Pulmonary artery endothelial cell (primary cell): ENCODE data around the gene EEFSEC. TPM values are rescaled to one million over a fixed set of nuclear protein-coding genes. Genes with fewer than 3 reads are reported as not detected.

Experiments
- DNase-seq: peaks from one replicate; pipeline ENCODE4 v3.0.0-alpha.2; 2011; ENCODE audit warnings: low read depth, low spot score
- total RNA-seq: library from RNA; depleted of rRNA; stranded (reverse); fragments of >200 nt; gene quantifications from 2 replicates; pipeline ENCODE4 v1.2.3, GENCODE V29; 2014

EEFSEC gene
- total RNA-seq, 1 donor from 2014 or later, result 4.5 TPM

- DNase-seq, result no peak
Observed at GRCh38 chr3:128385080-128385832, 232.0 kb downstream of the EEFSEC start.

- no peak for DNase-seq
Observed at GRCh38 chr3:128388932-128389331, 235.7 kb downstream of the EEFSEC start.

- DNase-seq, result no peak
Observed at GRCh38 chr3:128390867-128391266, 237.6 kb downstream of the EEFSEC start.

GRCh38 chr3:128392021-128392420 lies 238.7 kb downstream of the EEFSEC start:
- DNase-seq, result no peak

- DNase-seq, result no peak
Observed at GRCh38 chr3:128392818-128393544, 239.7 kb downstream of the EEFSEC start.

GRCh38 chr3:128394033-128394432 lies 240.8 kb downstream of the EEFSEC start:
- no peak for DNase-seq

- no peak for DNase-seq
Observed at GRCh38 chr3:128395046-128395445, 241.8 kb downstream of the EEFSEC start.

GRCh38 chr3:128395500-128396162 lies 242.3 kb downstream of the EEFSEC start:
- no peak for DNase-seq

- no peak for DNase-seq
Observed at GRCh38 chr3:128397484-128397883, 244.2 kb downstream of the EEFSEC start.

- no peak for DNase-seq
Observed at GRCh38 chr3:128398586-128398985, 245.3 kb downstream of the EEFSEC start.

GRCh38 chr3:128399221-128399915 lies 246.1 kb downstream of the EEFSEC start:
- no peak for DNase-seq

GRCh38 chr3:128400671-128401070 lies 247.4 kb downstream of the EEFSEC start:
- no peak for DNase-seq

GRCh38 chr3:128402319-128402718 lies 249.0 kb downstream of the EEFSEC start:
- DNase-seq, result no peak

- DNase-seq, result no peak
Observed at GRCh38 chr3:128402998-128403397, 249.7 kb downstream of the EEFSEC start.

- DNase-seq, result no peak
Observed at GRCh38 chr3:128404276-128405068, 251.2 kb downstream of the EEFSEC start.

GRCh38 chr3:128405554-128406277 lies 252.4 kb downstream of the EEFSEC start:
- no peak for DNase-seq

- no peak for DNase-seq
Observed at GRCh38 chr3:128407247-128407646, 254.0 kb downstream of the EEFSEC start.

GRCh38 chr3:128408012-128408692 lies 254.9 kb downstream of the EEFSEC start:
- no peak for DNase-seq
